Calu3 (cell line): ENCODE measurements around the gene FBP2. TPM values are rescaled to one million over a fixed set of nuclear protein-coding genes. Genes with fewer than 3 reads are reported as not detected.

ENCODE experiments used
- BruUV-seq: library from RNA; stranded (reverse); fragments of 400-500 nt; replicated peaks from 2 replicates; lab custom pipeline; 2021; lab: Mats Ljungman, UMichigan
- CTCF ChIA-PET: fragments of 300-600 bp; sonication (Branson Sonifier 250); formaldehyde crosslinking; loops from one replicate; lab custom pipeline; 2022; ENCODE audit warnings: antibody characterized with exemption; lab: Charles Lee
- DNase-seq: peaks from one replicate; pipeline ENCODE4 v3.0.0; 2022
- H3K27ac Mint-ChIP-seq: one replicate; pipeline ENCODE4 v1.8.0; 2022; ENCODE audit warnings: mixed read lengths; ENCODE audit not compliant: unreplicated experiment
- H3K27me3 Mint-ChIP-seq: one replicate; pipeline ENCODE4 v1.8.0; 2022; ENCODE audit warnings: mixed read lengths; ENCODE audit not compliant: unreplicated experiment
- H3K36me3 Mint-ChIP-seq: one replicate; pipeline ENCODE4 v1.8.0; 2022; ENCODE audit warnings: mild to moderate bottlenecking, moderate library complexity, mixed read lengths; ENCODE audit not compliant: insufficient read depth, unreplicated experiment
- H3K4me1 Mint-ChIP-seq: one replicate; pipeline ENCODE4 v1.8.0; 2022; ENCODE audit warnings: mild to moderate bottlenecking, low read depth, mixed read lengths; ENCODE audit not compliant: unreplicated experiment
- H3K4me3 Mint-ChIP-seq: one replicate; pipeline ENCODE4 v1.8.0; 2022; ENCODE audit warnings: mild to moderate bottlenecking, low read depth, moderate library complexity, mixed read lengths; ENCODE audit not compliant: unreplicated experiment
- H3K9me3 Mint-ChIP-seq: one replicate; pipeline ENCODE4 v1.8.0; 2022; ENCODE audit warnings: low read depth, mixed read lengths; ENCODE audit not compliant: unreplicated experiment
- intact Hi-C: fragments of 100-400 bp; cut with micrococcal nuclease; formaldehyde crosslinking; loops from one replicate; pipeline ENCODE4 v1.10.0; 2022; ENCODE audit not compliant: unreplicated experiment
- total RNA-seq: library from RNA; stranded (reverse); gene quantifications from 2 replicates; pipeline ENCODE4 v1.2.3, GENCODE V29; 2022
- TF ChIP-seq, protein P1 (sequence below): fragments of 200-600 bp; IDR thresholded peaks from one replicate; pipeline ENCODE4 v1.8.0; 2022; ENCODE audit warnings: antibody characterized with exemption; ENCODE audit not compliant: unreplicated experiment

FBP2 gene
- total RNA-seq, 1 experiment from 2014 or later = not detected

DNA sequence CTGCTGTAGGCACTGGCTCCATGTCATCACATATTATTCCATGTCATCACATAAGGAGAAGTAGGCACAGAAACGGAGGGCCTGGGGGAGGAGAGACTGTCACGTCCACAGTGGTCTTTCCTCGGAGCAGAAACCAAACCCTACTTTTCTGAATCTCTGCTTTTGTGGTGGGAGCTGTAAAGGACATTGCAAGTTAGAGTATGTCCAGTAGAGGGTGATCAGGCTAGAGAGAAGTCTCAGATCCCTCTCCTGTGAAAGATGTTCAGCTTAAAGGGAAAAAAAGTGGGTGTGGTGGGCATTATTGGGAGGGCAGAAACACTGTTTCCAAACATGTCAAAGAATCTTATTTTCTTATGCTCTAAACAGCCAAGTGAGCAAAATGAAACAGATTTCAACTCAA lies 19.4 kb upstream of the FBP2 start:
- no peak for DNase-seq
- H3K9me3 Mint-ChIP-seq = no peaks in the 10 kb centered on the region
- H3K36me3 Mint-ChIP-seq = no peaks in the 10 kb centered on the region
- H3K27ac Mint-ChIP-seq = no peak overlapping the region
- H3K4me1 Mint-ChIP-seq = peaks cover 21% of the 10 kb centered on the region
- intact Hi-C loops = no loop called here
- no peak overlapping the region for H3K4me3 Mint-ChIP-seq
- TF ChIP-seq, protein P1, sequence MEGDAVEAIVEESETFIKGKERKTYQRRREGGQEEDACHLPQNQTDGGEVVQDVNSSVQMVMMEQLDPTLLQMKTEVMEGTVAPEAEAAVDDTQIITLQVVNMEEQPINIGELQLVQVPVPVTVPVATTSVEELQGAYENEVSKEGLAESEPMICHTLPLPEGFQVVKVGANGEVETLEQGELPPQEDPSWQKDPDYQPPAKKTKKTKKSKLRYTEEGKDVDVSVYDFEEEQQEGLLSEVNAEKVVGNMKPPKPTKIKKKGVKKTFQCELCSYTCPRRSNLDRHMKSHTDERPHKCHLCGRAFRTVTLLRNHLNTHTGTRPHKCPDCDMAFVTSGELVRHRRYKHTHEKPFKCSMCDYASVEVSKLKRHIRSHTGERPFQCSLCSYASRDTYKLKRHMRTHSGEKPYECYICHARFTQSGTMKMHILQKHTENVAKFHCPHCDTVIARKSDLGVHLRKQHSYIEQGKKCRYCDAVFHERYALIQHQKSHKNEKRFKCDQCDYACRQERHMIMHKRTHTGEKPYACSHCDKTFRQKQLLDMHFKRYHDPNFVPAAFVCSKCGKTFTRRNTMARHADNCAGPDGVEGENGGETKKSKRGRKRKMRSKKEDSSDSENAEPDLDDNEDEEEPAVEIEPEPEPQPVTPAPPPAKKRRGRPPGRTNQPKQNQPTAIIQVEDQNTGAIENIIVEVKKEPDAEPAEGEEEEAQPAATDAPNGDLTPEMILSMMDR = no peak
- CTCF ChIA-PET = interaction anchor here (0.7 kb wide), 1 partner anchor 1281 kb away, joined by 8 read pairs; no protein-coding TSS in a partner anchor
- no peaks in the 10 kb centered on the region for H3K27me3 Mint-ChIP-seq
- BruUV-seq = no TSS peak

DNA sequence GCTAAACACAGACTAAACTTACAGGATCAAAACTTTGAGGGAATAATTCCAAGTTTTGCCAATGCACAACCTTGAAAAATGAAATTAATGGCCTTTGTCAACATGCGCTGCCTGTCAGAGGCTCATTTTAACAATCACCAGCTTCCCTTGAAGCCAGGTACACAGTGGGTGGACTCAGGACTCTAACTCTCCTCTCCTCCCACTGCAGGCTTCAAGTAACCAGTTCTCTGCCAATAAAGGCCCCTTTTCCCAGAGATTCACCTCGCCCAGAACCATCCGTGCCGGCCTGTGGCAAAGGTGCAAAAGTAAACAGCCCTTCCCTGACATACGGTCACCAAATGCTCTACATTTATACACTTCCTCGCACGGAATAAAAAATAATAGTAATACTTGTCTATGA lies 18.4 kb upstream of the FBP2 start:
- Mint-ChIP-seq H3K4me3 (no peak overlapping the region), H3K9me3 (no peaks in the 10 kb centered on the region), H3K36me3 (no peaks in the 10 kb centered on the region), H3K27me3 (no peaks in the 10 kb centered on the region), H3K27ac (no peak overlapping the region), H3K4me1 (peaks cover 30% of the 10 kb centered on the region)
- intact Hi-C loops = no loop called here
- CTCF ChIA-PET = interaction anchor here (0.6 kb wide), 1 partner anchor 18 kb away, joined by 3 read pairs; the partner anchor contains the start of gene FBP2
- TF ChIP-seq, protein P1 = no peak
- BruUV-seq = no TSS peak
- DNase-seq = no peak

DNA sequence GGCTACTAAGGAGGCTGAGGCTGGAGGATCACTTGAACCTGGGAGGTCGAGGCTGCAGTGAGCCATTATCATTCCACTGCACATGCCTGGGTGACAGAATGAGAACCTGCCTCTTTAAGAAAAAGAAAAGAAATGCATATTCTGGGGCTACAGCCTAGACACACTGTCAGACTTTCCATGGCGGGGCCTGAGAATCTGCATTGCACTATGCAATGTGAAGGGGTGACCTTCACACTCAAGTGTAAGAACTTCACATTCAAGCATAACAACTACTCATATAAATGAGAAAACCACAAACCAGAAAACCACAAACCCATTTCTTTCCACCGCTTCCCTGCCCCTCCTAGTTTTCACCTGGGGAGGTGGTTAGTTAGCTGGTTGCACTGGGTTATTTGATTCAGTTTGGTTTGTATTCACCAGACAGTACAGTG lies 18.0 kb upstream of the FBP2 start:
- CTCF ChIA-PET = interaction anchor here (0.6 kb wide), 1 partner anchor 18 kb away, joined by 3 read pairs; the partner anchor contains the start of gene FBP2
- no peak for DNase-seq
- no peaks in the 10 kb centered on the region for H3K27me3 Mint-ChIP-seq
- intact Hi-C loops = no loop called here
- H3K9me3 Mint-ChIP-seq = no peaks in the 10 kb centered on the region
- H3K4me1 Mint-ChIP-seq = peaks cover 34% of the 10 kb centered on the region
- TF ChIP-seq, protein P1 = no peak
- H3K36me3 Mint-ChIP-seq = no peaks in the 10 kb centered on the region
- BruUV-seq = no TSS peak
- H3K4me3 Mint-ChIP-seq = no peak overlapping the region
- no peak overlapping the region for H3K27ac Mint-ChIP-seq

DNA sequence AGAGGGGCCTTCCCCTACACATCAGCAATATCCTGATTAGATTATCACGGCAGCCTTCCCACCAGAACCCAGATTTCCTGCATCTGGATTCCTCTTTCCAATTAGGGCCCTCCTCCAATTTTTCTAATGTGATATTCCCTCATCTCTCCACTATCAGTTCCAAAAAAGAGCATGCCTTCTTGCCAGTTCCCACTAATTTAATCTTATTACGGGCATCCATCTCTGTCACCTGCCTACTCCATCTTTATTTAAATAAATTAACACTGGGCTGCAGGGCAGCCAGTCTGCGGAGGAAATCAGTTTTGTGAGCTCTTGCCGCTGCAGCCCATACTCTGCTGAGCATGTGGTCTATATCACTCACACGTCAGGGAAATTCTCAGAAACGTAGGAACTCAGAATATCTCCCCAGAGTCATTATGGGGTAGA lies 16.6 kb upstream of the FBP2 start:
- Mint-ChIP-seq H3K27ac (no peak overlapping the region), H3K4me3 (no peak overlapping the region), H3K36me3 (no peaks in the 10 kb centered on the region), H3K27me3 (no peaks in the 10 kb centered on the region), H3K4me1 (peaks cover 35% of the 10 kb centered on the region), H3K9me3 (no peaks in the 10 kb centered on the region)
- DNase-seq = no peak
- intact Hi-C loops = no loop called here
- BruUV-seq = no TSS peak
- TF ChIP-seq, protein P1 = no peak
- CTCF ChIA-PET = no interaction called here
